Measurements from ENCODE around the gene CMTM2. TPM values are rescaled to one million over a fixed set of nuclear protein-coding genes. Genes with fewer than 3 reads are reported as not detected.
A peak's percentile ranks its signal among the peaks of the same experiment; 100 is the strongest.
"Not testable (repeated sequence)": the region's sequence is repeated elsewhere in the genome, so short reads cannot be mapped to it uniquely, and the experiment has no call there.

CMTM2 gene
- total and polyA plus RNA-seq, 2 experiments from 2014 or later: 0.88 TPM; not detected in 1

GRCh38 chr16:66622863-66623262 lies 43.6 kb downstream of the CMTM2 start:
- H3K27ac ChIP-seq: peak overlapping the region; percentile 28
- no peaks in the 10 kb centered on the region for H3K27me3 ChIP-seq
- no peak for TF ChIP-seq CTCF (IDR thresholded peaks at IDR 0.05; ENCODE audit: low read depth, low read length)
- no peaks in the 10 kb centered on the region for H3K36me3 ChIP-seq
- H3K9me3 ChIP-seq (ENCODE audit: low read depth): no peaks in the 10 kb centered on the region
- peaks cover 63% of the 10 kb centered on the region for H3K4me1 ChIP-seq (ENCODE audit: low read depth)
- DNase-seq (ENCODE audit: low read depth in 1 of 2, low spot score in 1 of 2): peak in 1 of 2 donors; percentile 13
- H3K4me3 ChIP-seq: no peak overlapping the region

- Histone ChIP-seq H3K27me3 (no peaks in the 10 kb centered on the region), H3K9me3 (ENCODE audit: low read depth) (no peaks in the 10 kb centered on the region), H3K4me1 (ENCODE audit: low read depth) (peaks cover 54% of the 10 kb centered on the region), H3K27ac (no peak overlapping the region), H3K4me3 (no peak overlapping the region), H3K36me3 (no peaks in the 10 kb centered on the region)
- no peak for TF ChIP-seq CTCF (IDR thresholded peaks at IDR 0.05; ENCODE audit: low read depth, low read length)
- no peak for DNase-seq (ENCODE audit: low read depth in 1 of 2, low spot score in 1 of 2)
Measured at GRCh38 chr16:66623755-66624154, 44.5 kb downstream of the CMTM2 start.

GRCh38 chr16:66627611-66628378 lies 48.5 kb downstream of the CMTM2 start:
- Histone ChIP-seq H3K4me1 (ENCODE audit: low read depth) (peaks cover 14% of the 10 kb centered on the region), H3K27ac (peak overlapping the region; percentile 9)
- H3K4me3 ChIP-seq; H3K9me3 ChIP-seq (ENCODE audit: low read depth); H3K36me3 ChIP-seq; H3K27me3 ChIP-seq; DNase-seq (ENCODE audit: low read depth in 1 of 2, low spot score in 1 of 2): not testable (repeated sequence)

- Histone ChIP-seq H3K27me3 (no peaks in the 10 kb centered on the region), H3K9me3 (ENCODE audit: low read depth) (no peaks in the 10 kb centered on the region), H3K36me3 (no peaks in the 10 kb centered on the region), H3K4me3 (no peak overlapping the region), H3K27ac (no peak overlapping the region), H3K4me1 (ENCODE audit: low read depth) (peaks cover 2% of the 10 kb centered on the region)
- DNase-seq (ENCODE audit: low read depth in 1 of 2, low spot score in 1 of 2): no peak
- no peak for TF ChIP-seq CTCF (IDR thresholded peaks at IDR 0.05; ENCODE audit: low read depth, low read length)
Measured at GRCh38 chr16:66629856-66630255, 50.6 kb downstream of the CMTM2 start.

- not testable (repeated sequence) for H3K4me1 ChIP-seq (ENCODE audit: low read depth); H3K27ac ChIP-seq; H3K4me3 ChIP-seq; H3K9me3 ChIP-seq (ENCODE audit: low read depth); H3K27me3 ChIP-seq; H3K36me3 ChIP-seq; DNase-seq (ENCODE audit: low read depth in 1 of 2, low spot score in 1 of 2)
Measured at GRCh38 chr16:66630561-66631260, 51.4 kb downstream of the CMTM2 start.

GRCh38 chr16:66631558-66631957 lies 52.3 kb downstream of the CMTM2 start:
- not testable (repeated sequence) for H3K36me3 ChIP-seq; H3K4me3 ChIP-seq; H3K9me3 ChIP-seq (ENCODE audit: low read depth); H3K27ac ChIP-seq; H3K27me3 ChIP-seq; H3K4me1 ChIP-seq (ENCODE audit: low read depth); DNase-seq (ENCODE audit: low read depth in 1 of 2, low spot score in 1 of 2)

GRCh38 chr16:66634527-66635196 lies 55.4 kb downstream of the CMTM2 start:
- Histone ChIP-seq H3K4me3 (no peak overlapping the region), H3K27me3 (no peaks in the 10 kb centered on the region), H3K4me1 (ENCODE audit: low read depth) (peaks cover 7% of the 10 kb centered on the region), H3K36me3 (no peaks in the 10 kb centered on the region), H3K27ac (no peak overlapping the region), H3K9me3 (ENCODE audit: low read depth) (no peaks in the 10 kb centered on the region)
- TF ChIP-seq CTCF (IDR thresholded peaks at IDR 0.05; ENCODE audit: low read depth, low read length): no peak
- no peak for DNase-seq (ENCODE audit: low read depth in 1 of 2, low spot score in 1 of 2)

Data from cardiac muscle cell (in vitro differentiated cells and primary cell).